Ovary (tissue), 3 donors: ENCODE results near the gene AP3B1.
A peak's percentile ranks its signal among the peaks of the same experiment; 100 is the strongest.

Source experiments
- CTCF ChIP-seq, 3 donors: fragments of 450-650 bp in 2 of 3; fragments of 200-600 bp in 1 of 3; IDR thresholded peaks; one replicate each; pipeline versions ENCODE4 v1.5.1 to v1.8.0; 2016 to 2022; ENCODE audit warnings: antibody characterized with exemption in 3 of 3, mild to moderate bottlenecking in 1 of 3
- EP300 ChIP-seq: sonication (generic); formaldehyde crosslinking; IDR thresholded peaks from one replicate; pipeline ENCODE4 v1.6.1; 2017; ENCODE audit warnings: antibody characterized with exemption
- POLR2A ChIP-seq: fragments of 450-650 bp; IDR thresholded peaks from one replicate; pipeline ENCODE4 v1.6.1; 2017; ENCODE audit warnings: antibody characterized with exemption, mild to moderate bottlenecking, moderate library complexity
- donor health status: DM: no; HTN: no; CAD: no.

GRCh38 chr5:78320401-78320800, 25.9 kb upstream of the AP3B1 start:
- TF ChIP-seq CTCF (IDR thresholded peaks at IDR 0.05) (peak in 2 of 3 donors; percentile 21 to 34), EP300 (no peak), POLR2A (no peak)
